Right kidney (tissue), 1 donor: Measurements from ENCODE around the gene HTR1D.
"Not testable (repeated sequence)": the region's sequence is repeated elsewhere in the genome, so short reads cannot be mapped to it uniquely, and the experiment has no call there.

Source experiments
- DNase-seq: peaks from one replicate; pipeline ENCODE4 v3.0.0-alpha.2; 2016

Gene HTR1D

GRCh38 chr1:23216771-23217420, 406 bp downstream of the HTR1D start:
- peak; percentile 72 for DNase-seq

GRCh38 chr1:23215751-23216449, 1.4 kb downstream of the HTR1D start:
- no peak for DNase-seq

DNA sequence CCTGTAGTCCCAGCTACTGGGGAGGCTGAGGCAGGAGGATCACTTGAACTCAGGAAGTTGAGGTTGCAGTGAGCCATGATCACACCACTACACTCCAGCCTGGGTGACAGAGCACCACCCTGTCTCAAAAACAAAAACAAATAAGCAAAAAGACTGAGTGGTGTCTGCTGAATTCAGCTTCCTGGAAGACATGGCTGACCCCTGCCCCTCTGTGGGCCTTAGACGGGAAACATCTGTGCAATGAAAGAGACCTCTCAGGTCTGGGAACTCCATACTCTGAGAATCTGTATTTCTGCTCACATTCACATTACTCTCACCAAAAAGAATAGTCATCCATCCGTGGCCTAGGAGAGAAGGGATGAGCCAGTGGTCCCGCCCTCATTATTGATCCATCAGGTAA, 2.0 kb downstream of the HTR1D start:
- DNase-seq, result no peak

- DNase-seq, result no peak
Observed at GRCh38 chr1:23214640-23215039, 2.7 kb downstream of the HTR1D start.

GRCh38 chr1:23211955-23212354, 5.3 kb downstream of the HTR1D start:
- DNase-seq, result no peak

DNA sequence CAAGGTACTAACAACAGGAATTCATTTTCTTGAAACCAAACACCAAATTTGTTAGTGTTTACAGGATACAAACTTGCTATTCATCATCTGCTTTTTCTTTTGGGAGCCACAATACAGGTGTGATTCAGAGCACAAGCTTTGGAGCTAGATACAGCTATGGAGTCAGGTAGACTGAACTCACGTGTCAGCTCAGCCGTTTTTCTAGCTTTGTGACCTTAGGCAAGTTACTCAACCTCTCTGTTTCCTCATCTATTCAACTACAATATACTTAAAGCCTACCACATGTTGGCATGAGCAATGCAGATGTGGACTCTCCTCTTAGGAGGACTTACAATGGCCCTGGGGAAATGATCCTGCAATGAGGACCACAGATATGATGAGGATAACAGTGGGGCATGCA, 6.3 kb downstream of the HTR1D start:
- DNase-seq, result no peak

DNA sequence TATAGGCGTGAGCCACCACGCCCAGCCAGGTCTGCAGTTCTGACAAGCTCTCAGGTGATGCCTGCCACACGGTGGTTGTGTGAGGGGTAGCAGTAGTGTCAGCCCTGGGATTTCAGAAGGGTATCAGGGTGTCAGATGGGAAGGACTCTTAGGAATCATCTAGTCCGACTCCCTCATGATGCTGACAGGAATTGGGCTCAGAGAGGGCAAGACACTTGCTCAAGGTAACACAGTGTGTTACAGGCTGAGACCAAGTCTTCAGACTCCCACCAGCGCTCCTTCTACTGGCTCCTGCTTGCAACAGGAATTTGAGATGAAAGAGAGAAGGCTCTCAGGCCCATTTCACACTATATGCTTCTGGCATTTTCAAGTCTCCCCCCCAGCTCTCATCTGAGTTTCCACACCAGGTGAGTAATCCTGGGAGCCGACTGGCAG, 6.9 kb downstream of the HTR1D start:
- DNase-seq, result no peak

DNA sequence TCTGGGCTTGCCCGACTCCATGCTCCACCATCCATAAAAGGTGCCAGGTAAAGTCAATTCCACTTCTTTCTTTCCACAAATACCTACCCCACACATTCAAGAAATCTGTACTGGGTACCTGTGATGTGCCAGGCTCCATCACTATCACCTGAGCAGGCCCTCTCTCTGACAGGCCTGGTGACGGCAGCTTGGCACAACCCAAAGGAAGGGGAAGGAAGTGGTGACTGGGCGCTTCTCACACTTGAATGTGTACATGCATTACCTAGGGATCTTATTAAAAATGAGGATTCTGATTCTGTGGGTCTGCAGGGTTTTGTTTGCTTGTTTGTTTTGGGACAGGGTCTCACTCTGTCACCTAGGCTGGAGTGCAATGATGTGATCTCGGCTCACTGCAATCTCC, 7.5 kb downstream of the HTR1D start:
- DNase-seq, result no peak

GRCh38 chr1:23208527-23208926, 8.8 kb downstream of the HTR1D start:
- DNase-seq, result no peak

- DNase-seq, result not testable (repeated sequence)
Observed at GRCh38 chr1:23207733-23208132, 9.6 kb downstream of the HTR1D start.

DNA sequence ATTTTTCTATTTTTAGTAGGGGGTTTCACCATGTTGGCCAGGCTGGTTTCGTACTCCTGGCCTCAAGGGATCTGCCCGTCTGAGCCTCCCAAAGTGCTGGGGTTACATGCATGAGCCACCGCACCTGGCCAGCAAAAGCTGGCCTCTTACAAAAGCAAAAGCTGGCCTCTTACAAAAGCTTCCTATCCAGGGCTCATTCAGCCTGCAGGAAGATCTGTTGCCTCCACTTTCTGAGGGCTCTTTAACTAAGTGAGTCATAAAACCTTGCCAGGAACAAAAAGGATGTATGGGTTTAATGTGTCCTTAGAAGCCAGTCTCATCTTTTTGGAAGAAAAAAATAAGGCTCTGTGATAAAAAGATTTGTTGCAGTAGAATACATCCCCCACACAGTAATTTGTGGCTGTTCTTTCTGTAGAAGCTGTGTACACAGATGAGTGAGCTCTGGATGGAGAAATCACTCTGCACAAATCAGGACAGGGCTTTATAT, 15.0 kb downstream of the HTR1D start:
- no peak for DNase-seq

- DNase-seq, result no peak
Observed at GRCh38 chr1:23200883-23201282, 16.4 kb downstream of the HTR1D start.

DNA sequence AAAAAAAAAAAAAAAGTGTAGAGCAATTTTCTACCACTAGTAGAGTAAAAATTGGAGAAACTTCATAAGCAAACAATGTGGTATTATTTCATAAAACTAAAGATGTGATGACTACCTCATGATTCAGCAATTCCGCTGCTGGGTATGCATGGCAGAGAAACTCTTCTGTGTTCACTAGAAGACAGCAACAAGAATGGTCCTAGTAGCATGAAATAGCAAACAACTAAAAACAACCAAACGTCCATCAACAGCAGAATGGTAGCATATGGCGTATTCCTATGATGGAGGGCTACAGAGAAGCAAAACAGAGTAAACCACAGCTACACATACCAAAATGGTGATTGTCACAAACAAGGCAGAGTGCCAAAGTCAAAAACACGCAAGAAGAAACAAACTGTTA, 18.9 kb downstream of the HTR1D start:
- no peak for DNase-seq

GRCh38 chr1:23196627-23197328, 20.5 kb downstream of the HTR1D start:
- DNase-seq, result no peak

GRCh38 chr1:23194119-23194984, 22.9 kb downstream of the HTR1D start:
- DNase-seq, result no peak

- no peak for DNase-seq
Observed at GRCh38 chr1:23193391-23194118, 23.7 kb downstream of the HTR1D start.

- DNase-seq, result no peak
Observed at GRCh38 chr1:23191199-23191598, 26.1 kb downstream of the HTR1D start.

- DNase-seq, result not testable (repeated sequence)
Observed at GRCh38 chr1:23188936-23189452, 28.3 kb downstream of the HTR1D start.

- no peak for DNase-seq
Observed at GRCh38 chr1:23188434-23188884, 28.8 kb downstream of the HTR1D start.

DNA sequence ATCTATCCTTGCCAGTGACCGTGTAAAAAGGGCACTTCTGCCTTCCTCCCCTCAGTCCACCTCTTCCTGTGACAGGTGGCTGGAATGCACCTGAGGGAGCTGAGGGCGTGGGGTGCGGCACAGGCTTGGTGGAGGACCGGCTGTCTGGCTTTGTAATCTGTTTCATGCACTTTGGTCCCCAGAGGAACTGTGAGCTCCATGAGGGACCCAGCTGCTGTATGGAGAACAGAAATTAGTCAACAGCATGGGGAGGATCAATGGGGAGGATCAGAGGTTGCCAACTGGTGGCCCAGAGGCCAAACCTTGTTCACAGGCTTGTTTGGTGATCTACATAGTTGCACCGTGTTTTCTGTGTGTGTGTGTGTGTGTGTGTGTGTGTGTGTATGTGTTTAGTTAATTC, 29.7 kb downstream of the HTR1D start:
- DNase-seq, result no peak

DNA sequence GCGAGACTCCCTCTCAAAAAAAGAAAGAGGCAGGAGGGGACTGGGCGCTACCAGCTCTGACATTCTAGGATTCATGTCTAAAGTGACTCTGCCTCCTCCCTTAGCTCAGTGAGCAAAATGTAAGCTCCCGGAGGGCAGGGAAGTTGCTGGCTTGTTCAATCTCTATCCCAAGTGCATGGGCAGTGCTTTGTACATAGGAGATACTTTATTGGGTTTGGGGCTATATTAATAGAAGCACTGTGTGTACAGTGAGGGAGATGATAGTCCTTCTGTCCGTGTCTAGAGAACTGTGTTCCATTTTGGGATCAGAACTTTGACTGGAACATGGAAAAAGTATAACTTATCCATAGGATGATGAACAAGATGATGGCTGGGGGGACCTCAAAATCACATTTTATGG, 31.9 kb downstream of the HTR1D start:
- DNase-seq, result no peak
